GM19324 (cell line): ENCODE measurements around the gene SCAF4.
"Not testable (repeated sequence)": the region's sequence is repeated elsewhere in the genome, so short reads cannot be mapped to it uniquely, and the experiment has no call there.

Experiments used
- ATAC-seq: cut with Tn5 transposase; IDR thresholded peaks from one replicate; pipeline ENCODE4 v1.9.1; 2021; ENCODE audit warnings: mild to moderate bottlenecking, moderate library complexity; ENCODE audit not compliant: unreplicated experiment, low FRiP score

The SCAF4 gene

DNA sequence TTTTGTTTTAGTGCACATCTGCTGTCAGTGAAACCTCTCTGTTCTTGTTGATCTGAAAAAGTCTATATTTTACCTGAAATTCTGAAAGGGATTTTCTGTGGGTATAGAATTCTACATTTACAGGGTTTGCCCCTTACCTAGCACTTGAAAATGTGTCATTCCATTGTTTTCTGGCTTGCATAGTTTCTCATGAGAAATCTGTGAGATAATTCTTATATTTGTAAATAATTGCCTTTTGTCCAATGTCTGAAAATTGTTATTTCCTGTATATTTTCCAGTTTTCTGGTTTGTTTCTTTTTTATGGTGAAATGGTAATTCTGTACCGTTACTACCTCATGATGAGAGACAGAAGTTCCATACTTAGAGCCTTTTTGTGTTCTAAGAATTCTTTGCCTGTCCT lies 11.8 kb upstream of the SCAF4 start:
- ATAC-seq, result no peak

DNA sequence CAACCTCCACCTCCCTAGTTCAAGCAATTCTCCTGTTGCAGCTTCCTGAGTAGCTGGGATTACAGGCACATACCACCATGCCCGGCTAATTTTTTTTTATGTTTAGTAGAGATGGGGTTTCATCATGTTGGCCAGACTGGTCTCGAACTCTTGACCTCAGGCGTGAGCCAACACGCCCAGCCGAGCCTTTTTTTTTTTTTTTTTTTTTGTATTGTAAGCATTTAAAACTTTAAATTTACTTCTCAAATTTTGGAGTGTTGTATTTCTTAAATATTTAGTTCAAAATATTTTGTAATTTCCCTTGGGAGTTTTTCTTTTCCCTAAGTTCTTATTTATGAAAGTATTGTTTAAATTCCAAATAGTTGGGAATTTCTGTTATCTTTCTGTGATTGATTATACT lies 9.2 kb upstream of the SCAF4 start:
- no peak for ATAC-seq

DNA sequence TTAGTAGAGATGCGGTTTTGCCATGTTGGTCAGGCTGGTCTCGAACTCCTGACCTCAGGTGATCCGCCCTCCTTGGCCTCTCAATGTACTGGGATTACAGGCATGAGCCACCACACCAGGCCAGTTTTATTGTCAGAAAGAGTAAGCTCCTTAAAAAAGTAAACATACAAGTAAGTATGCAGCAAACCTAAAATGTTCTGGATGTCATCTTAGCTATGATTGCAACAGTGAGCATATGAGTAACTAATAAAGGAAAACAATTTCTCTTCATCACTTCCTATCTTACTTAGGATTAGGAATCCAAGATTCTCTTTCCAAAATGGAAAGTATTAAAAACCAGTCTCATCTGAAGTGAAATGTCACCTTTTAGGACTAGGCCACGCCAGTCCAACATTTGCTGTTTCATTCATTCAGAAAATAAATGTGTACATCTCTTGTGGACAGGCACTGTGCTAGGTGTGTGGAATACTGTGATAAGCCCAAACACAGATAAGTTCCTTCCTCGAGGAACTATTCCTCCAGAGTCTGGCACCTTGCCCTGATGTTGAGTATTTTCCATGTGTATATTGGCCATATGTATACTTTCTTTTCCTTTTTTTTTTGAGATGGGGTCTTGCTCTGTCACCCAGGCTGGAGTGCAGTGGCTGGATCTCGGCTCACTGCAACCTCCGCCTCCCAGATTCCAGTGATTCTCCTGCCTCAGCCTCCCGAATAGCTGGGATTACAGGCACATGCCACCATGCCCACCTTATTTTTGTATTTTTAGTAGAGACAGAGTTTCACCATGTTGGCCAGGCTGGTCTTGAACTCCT lies 5.9 kb upstream of the SCAF4 start:
- ATAC-seq, result not testable (repeated sequence)

DNA sequence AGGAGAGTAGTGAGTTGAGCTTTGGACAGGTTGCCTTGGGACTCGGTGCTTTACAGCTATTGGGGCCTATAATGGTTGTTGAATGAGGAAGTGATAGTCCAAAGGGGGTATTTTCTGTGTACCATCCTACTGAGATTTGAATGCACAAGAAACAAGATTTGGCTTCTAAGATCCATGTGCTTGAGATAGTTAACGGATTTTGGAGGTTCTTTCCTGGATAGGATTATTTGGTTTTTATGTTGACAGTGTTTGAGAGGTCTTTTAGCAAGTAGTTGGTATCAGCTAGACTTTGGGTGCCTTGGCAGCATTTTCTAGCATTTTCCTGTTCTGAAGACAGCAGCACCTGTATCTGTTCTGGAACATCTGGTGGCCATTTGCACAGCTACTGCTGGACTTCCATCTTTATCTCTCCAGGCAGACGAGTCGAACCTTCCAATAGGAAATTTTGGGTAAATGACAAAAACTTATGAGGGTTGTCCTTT lies 3.6 kb upstream of the SCAF4 start:
- no peak for ATAC-seq

DNA sequence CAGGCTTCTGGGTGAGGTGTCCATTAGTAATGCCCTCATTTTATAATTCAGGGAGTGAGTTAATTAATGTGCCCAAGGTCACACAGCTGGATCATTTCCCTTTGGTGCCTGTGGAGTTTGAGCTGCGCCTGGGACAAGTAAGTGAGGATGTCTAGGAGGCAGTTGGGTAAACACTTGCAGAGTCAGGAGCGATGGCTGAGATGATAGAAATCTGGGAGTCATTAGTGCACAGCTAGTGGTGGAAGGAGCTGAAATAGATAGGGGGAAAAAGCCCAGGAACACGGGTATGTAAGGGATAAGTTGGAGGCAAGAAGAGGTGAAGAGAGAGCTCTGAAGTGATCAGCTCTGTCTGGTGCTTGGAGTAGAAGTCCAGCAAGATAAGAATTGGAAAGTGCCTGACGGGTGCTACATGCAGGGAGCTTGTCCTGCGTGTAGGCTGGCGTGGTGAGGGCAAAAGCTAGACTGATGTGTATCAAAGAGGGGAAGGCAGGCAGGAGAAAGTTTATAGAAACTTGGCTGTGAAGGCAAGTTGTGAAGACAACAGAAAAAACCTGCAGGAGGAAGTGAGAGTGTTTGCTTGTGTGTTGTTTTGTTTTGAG lies 1.7 kb upstream of the SCAF4 start:
- no peak for ATAC-seq

DNA sequence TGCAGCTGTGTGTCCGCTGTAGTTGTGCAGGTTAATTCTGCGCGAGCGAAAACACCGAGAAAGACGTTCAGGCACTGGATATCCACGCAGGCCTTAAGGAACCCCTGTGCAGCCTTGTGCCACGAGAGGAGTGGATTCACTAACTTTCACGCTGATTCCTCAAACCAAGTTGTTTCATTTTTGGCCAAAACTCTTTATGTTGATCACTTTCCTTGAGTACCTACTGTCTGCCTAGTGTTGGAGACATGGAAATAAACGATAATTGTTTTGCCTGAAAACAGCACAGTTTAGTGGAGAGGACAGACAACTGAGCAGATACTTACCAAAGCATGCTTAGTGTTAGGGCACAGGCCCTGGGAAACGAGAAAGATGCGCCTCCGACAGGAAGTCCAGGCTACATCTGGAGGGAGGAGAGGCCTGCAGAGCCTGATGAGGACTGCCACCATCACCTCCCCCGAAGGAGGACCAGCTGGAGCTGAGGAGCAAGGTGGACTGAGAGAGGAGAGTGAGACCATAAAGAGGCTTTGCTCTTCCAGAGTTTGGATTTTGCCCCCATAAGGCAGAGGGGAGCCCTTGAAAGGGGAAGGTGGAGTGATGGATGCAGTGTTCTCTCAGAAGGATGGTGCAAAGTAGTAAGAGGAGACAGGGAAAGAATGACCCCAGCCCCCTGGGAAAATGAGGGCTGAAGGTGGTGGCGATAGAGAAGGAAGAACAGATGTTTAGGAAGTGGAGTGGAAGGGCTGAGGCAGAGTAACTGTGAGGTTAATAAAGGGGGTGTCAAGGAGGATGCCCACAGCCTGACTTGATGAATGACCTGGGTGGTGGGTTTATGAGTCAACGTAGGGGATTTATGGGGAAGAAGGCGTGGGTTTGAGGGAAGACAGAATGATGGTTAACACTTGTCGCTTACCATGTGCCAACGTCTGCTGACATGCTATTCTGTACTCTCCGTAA lies 956 bp upstream of the SCAF4 start:
- no peak for ATAC-seq

DNA sequence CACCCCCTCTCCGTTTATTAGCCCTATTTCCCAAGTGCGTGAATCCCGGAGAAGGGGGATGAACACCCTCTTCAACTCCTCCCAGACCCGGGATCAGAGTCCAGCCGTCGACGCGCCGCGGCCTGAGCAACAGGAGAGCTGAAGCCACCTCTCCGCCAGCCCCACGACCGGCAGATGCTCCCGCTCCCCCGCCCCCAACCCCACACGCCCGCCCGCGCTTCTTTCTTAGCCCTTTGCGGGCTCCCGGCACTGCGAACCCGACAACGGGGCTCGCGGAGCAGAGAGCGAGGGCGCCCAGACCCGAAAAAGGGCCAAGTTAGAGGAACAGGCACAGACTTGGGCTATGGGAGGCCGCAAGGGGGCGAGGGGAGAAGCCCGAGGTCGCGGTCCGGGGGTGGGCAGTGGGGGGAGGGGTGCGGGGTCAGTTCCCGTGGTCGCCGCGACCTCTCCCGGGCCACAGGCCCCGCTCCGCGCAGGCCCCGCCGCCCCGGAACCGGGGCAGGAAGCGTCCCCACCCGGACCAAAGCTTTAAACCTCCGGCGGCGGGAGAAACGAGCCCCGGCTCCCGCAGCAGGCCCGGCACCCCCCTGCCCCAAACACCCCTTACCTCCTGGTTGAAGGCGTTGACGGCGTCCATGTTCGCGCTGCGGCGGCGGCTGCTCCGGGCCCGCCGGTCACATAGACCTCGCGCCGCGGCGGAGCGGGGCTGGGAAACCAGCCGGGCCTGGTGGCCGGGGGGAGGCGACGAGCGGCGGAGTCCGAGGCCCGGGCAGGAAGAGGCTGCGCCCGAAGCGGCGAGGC lies 662 bp downstream of the SCAF4 start:
- ATAC-seq, result peak; percentile 6

DNA sequence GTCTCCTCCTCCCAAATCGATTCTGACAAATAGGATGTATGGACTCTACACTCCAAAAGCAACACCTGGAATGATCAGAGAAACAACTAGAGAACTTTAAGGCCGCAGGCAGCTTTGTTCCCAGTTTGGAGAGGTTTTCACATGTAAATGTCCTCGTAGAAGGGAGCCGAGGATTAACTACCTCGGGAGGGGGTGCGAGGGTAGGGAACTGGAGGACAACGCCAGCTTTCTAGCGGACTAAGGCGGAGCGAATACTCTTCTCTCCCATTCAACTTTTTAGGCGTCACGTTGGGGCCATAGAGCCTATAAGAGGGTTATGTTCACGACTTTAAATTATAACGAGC lies 1.2 kb downstream of the SCAF4 start:
- ATAC-seq, result no peak

DNA sequence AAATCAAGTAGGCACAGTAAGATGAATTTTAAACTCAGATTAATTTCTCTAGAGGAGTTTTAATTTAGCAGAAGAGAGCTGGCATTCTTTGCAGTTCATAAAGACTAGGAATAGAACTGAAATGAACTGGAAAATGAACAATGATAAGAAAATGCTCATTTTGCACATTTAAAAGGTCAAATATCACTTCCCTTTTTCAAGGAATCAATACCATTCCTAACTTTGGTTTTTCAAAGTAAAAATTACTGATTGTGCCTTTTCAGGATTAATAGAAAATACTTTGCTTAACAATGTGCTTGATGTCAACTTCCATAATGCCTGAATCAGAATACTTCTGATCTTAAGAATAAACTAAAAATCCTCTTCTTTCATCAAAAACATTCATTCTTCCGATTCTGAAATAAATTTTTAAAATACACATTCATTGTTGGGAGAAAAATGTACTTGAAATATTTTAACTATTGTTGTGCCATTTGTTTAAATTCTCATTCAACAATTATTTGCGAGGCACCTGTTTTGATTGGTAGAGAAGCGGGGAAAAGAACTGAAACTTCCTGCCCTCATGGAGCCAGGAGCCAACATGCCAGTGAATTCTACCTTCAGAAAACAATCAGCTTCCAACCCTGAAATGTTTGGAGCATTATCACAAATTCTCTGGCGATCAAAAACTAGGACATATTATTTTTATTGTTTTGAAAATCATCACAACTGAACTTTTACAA lies 2.1 kb downstream of the SCAF4 start:
- ATAC-seq, result no peak

DNA sequence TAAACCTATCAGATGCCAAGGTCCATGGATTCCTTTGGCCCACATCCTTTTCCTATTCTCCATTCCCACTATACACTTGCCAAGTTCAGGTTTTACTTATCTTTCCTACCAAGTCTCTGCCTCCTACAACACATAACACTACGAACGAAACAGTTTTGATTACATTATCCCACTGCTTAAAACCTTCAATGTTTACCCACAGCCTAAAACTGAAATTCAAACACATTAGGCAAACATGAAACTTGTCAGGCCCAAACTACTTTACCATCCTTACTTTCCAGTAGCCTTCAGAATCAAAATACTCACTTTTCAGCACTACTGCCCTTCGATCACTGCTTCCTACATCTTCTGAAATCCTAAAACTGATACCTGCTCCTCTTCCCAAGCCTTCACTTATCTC lies 3.0 kb downstream of the SCAF4 start:
- ATAC-seq, result no peak

DNA sequence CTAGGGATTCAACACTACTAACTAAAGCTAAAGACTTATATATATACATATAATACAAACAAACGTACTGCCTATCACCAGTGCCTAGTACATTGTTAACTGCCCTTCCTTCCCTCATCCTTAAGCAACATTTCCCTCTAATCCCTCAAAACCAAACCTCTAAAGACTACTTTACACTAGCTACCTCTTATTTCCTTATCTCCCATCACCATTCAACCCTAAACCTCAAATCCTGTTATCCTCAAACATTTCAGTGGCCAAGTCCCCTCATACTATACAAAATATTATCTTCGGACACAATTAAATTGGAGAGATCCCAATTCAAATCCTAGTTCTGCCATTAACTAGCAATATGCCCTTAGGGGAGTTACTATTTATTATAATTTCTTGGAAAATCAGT lies 3.7 kb downstream of the SCAF4 start:
- ATAC-seq, result no peak

DNA sequence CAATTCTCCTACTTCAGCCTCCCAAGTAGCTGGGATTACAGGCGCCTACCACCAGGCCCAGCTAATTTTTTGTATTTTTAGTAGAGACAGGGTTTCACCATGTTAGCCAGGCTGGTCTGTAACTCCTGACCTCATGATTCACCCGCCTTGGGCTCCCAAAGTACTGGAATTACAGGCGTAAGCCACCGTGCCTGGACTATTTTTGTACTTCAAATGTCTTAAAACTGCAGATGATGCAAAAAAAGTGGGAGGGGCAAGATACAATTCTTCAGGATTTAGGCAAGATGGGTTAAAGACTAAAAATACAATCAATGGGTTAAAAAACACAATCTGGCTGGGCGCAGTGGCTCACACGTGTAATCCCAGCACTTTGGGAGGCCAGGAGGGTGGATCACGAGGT lies 4.7 kb downstream of the SCAF4 start:
- no peak for ATAC-seq

DNA sequence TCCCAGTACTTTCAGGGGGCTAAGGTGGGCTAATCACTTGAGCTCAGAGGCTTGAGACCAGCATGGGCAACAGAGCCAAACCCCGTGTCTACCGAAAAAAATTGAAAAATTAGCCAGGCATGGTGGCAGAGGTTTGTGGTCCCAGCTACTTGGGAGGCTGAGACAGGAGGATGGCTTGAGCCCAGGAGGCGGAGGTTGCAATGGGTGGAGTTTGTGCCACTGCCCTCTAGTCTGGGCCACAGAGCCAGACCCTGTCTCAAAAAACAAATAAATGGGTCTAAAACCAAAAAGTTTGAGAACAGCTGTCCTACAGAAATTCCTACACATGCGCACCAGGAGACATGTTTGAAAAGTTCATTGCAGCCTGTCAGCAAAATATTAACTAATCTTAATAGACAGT lies 5.5 kb downstream of the SCAF4 start:
- no peak for ATAC-seq

DNA sequence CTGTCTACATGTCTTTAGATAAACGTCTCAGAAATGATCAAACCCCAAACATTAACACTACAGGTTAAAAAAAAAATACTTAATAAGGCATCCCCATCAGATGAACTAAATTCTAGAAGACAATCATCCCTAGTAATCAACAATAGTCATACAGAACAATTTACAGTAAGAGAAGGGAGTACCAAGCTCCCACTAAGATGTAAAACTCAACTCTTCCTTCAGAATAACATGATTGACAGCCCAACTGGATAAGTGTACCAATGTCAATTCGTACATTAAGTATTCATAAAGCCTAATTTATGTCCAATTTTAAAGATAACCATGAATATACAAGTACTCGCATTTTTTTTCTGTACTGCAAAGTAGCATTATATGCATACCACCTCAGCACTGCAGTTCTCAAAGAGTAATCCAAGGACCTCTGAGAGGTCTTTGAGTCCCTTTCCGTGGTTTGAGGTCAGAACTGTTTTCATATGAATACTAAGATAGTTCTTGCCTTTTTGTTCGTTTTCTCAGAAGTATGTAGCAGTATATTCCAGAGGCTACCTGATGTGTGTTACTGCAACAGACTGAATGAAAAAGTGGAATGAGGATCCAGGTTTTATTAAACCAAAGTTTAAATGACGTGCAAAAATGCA lies 6.6 kb downstream of the SCAF4 start:
- no peak for ATAC-seq

DNA sequence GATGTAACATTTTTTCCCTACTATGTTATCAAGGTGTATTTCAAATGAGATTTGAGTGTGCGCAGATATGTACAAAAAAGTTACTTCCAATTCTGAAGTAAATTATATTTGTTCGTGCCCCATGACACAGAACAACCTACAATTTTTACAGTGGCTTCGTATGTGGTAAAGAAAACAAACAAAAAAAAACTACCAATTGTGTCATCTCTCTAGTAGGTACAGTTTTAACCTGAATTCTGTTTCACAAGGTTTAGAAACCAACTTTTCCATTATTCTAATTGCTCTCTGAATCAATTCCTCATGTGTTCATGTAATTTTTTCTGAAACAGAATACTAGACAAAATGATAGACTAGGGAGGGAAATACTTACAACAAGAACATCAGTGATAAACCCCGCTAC lies 7.4 kb downstream of the SCAF4 start:
- no peak for ATAC-seq

DNA sequence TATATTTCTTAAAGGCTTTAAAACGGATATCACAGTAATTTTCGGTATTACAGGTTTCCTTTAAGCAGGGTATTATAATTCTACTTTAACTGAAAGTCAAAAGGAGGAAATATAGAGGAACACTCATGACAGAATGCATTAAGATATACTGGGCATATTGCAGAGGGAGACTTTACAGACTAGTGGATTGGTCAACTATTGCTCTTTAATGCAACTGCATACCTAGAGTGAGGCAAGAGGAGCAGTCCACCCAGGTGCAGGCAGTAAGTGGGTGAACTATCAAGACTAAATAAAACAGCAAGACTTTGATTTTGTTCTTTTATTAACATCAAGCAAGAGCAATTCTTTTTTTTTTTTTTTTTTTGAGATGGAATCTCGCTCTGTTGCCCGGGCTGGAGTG lies 10.5 kb downstream of the SCAF4 start:
- ATAC-seq, result no peak

DNA sequence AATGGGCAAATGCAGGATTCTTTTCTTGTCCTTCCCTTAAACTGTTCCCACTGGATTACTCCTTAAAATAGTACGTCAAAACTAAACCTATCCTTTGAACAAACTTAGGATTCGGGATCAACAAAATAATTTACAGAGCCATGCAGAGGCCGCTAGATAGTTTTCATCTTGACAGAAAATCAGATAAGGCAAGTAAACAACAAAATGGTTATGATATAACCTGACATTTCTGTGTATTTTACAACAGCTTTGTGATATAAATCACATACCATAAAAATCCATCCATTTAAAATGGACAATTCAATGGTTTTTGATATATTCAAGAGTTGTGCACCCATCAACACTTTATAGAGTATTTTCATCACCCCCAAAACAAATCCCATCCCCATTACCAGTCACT lies 11.2 kb downstream of the SCAF4 start:
- no peak for ATAC-seq

DNA sequence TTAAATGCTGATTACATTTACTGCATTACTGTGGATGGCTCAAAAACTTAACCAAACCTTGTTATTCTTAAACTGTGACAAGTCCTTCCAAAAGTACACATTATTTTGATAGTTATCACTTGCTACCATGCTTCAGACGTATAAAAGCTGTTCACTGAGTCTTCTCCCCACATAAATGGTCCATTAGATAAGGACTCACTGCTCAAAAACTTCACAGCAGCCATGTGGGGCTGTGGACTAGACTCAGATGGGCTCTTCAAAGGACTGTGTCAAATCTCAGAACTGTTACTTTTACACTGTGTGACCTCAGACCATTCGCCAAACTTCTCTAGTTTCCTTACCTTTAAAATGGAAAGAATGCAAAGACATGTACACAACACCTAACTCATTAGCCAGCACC lies 11.6 kb downstream of the SCAF4 start:
- no peak for ATAC-seq

DNA sequence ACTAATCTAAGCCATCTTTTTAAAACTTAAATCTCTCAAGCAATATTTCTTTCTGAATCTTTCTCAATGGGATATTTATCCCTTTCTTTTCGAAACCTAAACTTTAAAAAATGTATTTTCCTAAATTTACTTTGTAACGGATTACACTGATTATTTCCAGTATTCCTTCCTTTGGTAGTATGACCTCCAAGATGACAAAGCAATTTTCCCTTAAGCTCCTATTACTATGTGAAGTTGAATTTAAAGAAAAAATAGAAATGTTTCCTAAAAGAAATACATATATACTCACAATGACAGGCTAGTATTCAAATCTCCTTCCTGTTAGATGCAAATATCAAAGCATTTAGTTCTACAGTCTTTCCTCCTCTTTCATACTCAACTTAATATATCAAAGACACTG lies 15.8 kb downstream of the SCAF4 start:
- no peak for ATAC-seq
